BLaER1 (cell line): ENCODE measurements around the gene BBS7.

Experiments used
- H3K27ac ChIP-seq: shearing (Covaris generic); formaldehyde crosslinking; 2 replicates; pipeline ENCODE4 v1.8.1; 2022
- H3K27me3 ChIP-seq: shearing (Covaris generic); formaldehyde crosslinking; 2 replicates; pipeline ENCODE4 v1.8.1; 2022
- H3K36me3 ChIP-seq: shearing (Covaris generic); formaldehyde crosslinking; 2 replicates; pipeline ENCODE4 v1.8.1; 2022
- H3K4me1 ChIP-seq: shearing (Covaris generic); formaldehyde crosslinking; 2 replicates; pipeline ENCODE4 v1.8.1; 2022
- H3K4me2 ChIP-seq: shearing (Covaris generic); formaldehyde crosslinking; 2 replicates; pipeline ENCODE4 v1.8.1; 2022
- H3K4me3 ChIP-seq: shearing (Covaris generic); formaldehyde crosslinking; 2 replicates; pipeline ENCODE4 v1.8.1; 2022
- H3K9ac ChIP-seq: shearing (Covaris generic); formaldehyde crosslinking; 2 replicates; pipeline ENCODE4 v1.8.1; 2022
- H3K9me3 ChIP-seq: shearing (Covaris generic); formaldehyde crosslinking; 2 replicates; pipeline ENCODE4 v1.8.1; 2022
- H4K20me1 ChIP-seq: shearing (Covaris generic); formaldehyde crosslinking; 2 replicates; pipeline ENCODE4 v1.8.1; 2022
- Cebpa-rat ChIP-seq: shearing (Covaris generic); IDR thresholded peaks from 2 replicates; pipeline ENCODE4 v1.8.1; 2022

Gene BBS7

DNA sequence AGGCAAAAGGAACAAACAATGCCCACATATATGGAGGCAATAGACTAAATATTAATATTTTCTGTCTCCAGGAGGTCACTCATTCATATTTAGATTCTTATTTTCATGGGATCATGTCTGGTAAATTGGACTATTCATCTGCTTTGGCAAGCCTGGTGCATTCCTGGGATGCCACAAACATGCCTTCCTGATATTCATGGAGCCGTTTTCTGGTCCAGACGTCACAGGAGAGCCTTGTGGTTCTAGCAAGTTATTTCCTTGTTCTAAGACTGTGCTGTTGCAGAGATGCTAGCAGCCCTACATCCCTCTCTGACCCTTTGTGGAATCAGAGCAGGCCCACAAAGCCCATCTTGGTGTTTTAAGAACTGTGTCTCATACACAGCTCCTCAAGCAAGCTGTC is 85.3 kb downstream of the BBS7 start:
- H4K20me1 ChIP-seq: no peaks in the 10 kb centered on the region
- no peak overlapping the region for H3K9ac ChIP-seq
- H3K36me3 ChIP-seq: no peaks in the 10 kb centered on the region
- no peak overlapping the region for H3K4me2 ChIP-seq
- no peaks in the 10 kb centered on the region for H3K4me1 ChIP-seq
- H3K9me3 ChIP-seq: no peaks in the 10 kb centered on the region
- H3K27ac ChIP-seq: no peak overlapping the region
- no peaks in the 10 kb centered on the region for H3K27me3 ChIP-seq
- H3K4me3 ChIP-seq: no peak overlapping the region
- no peak for TF ChIP-seq Cebpa-rat

DNA sequence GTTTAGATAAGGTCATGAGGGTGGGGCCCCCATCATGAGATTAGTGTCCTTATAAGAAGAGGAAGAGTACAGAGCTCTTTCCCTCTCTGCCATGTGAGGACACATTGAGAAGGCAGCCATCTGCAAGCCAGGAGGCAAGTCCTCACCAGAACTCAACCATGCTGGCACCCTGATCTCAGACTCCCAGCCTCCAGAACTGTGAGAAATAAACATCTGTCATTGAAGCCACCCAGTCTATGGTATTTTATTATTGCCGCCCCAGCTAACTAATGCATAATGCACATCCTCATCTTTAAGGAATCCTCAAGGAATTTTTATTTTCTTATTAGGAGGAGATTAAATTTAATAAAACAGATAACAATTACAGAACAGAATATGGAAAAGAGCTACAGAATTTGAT is 85.9 kb downstream of the BBS7 start:
- H3K4me3 ChIP-seq: no peak overlapping the region
- no peaks in the 10 kb centered on the region for H3K36me3 ChIP-seq
- no peaks in the 10 kb centered on the region for H3K27me3 ChIP-seq
- no peaks in the 10 kb centered on the region for H3K9me3 ChIP-seq
- no peak for TF ChIP-seq Cebpa-rat
- no peak overlapping the region for H3K4me2 ChIP-seq
- H3K27ac ChIP-seq: no peak overlapping the region
- H3K4me1 ChIP-seq: no peaks in the 10 kb centered on the region
- H4K20me1 ChIP-seq: no peaks in the 10 kb centered on the region
- H3K9ac ChIP-seq: no peak overlapping the region

DNA sequence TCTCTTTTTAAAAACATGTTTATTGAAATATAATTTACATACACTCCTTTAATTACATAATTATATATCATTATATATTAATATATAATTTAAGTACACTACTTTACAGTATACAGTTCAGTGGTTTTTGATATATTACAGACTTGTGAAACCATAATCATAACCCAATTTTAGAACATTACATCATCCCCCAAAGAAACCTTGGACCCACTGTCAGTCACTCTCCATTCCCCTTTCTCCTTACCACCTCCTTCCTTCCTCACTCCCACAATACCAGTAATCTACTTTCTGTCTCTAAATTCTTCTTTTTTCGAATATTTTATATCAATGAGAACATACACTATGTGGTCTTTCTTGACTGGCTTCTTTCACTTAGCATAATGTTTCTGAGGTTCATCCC is 87.1 kb downstream of the BBS7 start:
- Histone ChIP-seq H3K27me3 (no peaks in the 10 kb centered on the region), H3K9me3 (no peaks in the 10 kb centered on the region), H4K20me1 (no peaks in the 10 kb centered on the region), H3K27ac (no peak overlapping the region), H3K36me3 (no peaks in the 10 kb centered on the region), H3K4me3 (no peak overlapping the region), H3K4me1 (peaks cover 1% of the 10 kb centered on the region), H3K4me2 (no peak overlapping the region), H3K9ac (no peak overlapping the region)
- no peak for TF ChIP-seq Cebpa-rat

DNA sequence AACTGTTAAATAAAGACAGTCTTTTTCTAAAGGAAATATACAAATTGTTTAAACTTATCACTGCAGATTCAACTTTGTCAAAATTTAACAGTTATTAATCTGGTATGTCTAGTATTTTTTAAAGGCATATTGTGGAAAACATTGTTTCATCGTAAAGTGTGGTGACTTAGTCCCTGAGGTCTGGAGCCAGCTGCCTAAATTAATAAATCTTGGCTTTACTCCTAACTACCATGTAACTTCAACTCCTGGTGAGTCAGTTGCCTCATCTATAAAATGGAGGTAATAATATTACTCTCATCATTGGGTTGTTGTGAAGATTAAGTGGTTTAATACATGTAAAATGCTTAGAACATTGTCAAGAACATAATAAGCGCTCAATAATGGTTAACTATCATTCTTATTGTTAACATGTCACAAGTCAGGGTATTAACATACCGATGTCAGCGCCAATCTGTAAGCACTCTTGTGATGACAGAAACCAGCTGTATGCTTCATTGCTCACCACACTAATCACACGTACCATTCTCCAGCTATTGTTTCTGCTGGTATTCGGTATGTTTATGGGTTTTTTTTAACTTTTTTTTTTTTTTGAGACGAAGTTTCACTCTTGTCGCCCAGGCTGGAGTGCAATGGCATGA is 91.2 kb downstream of the BBS7 start:
- no peaks in the 10 kb centered on the region for H3K27me3 ChIP-seq
- peaks cover 12% of the 10 kb centered on the region for H3K4me1 ChIP-seq
- no peaks in the 10 kb centered on the region for H3K9me3 ChIP-seq
- H3K4me2 ChIP-seq: no peak overlapping the region
- no peak overlapping the region for H3K4me3 ChIP-seq
- no peaks in the 10 kb centered on the region for H4K20me1 ChIP-seq
- no peak overlapping the region for H3K27ac ChIP-seq
- no peaks in the 10 kb centered on the region for H3K36me3 ChIP-seq
- H3K9ac ChIP-seq: no peak overlapping the region
- TF ChIP-seq Cebpa-rat: no peak

DNA sequence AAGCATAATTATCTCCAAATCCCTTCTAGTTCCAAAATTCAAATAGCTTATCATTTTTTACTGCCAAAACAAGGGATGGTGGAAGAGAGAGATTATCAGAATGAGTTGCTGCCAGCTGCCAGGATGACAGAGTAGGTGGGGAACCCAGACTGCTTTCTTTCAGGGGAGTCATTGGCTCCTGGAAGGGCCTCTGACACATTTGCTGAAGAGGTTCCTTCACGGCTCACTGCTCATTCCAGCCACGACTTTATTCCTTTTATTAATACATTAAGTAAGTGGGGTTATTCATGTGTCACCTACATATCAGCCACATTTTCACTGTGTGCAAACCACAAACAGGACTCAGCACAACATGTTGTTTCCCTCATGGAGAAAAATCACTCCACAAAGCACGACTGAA is 92.6 kb downstream of the BBS7 start:
- TF ChIP-seq Cebpa-rat: no peak
- Histone ChIP-seq H3K27ac (no peak overlapping the region), H3K9me3 (no peaks in the 10 kb centered on the region), H4K20me1 (no peaks in the 10 kb centered on the region), H3K9ac (no peak overlapping the region), H3K4me3 (no peak overlapping the region), H3K27me3 (no peaks in the 10 kb centered on the region), H3K4me2 (peak overlapping the region; percentile 33), H3K36me3 (no peaks in the 10 kb centered on the region), H3K4me1 (peaks cover 12% of the 10 kb centered on the region)

DNA sequence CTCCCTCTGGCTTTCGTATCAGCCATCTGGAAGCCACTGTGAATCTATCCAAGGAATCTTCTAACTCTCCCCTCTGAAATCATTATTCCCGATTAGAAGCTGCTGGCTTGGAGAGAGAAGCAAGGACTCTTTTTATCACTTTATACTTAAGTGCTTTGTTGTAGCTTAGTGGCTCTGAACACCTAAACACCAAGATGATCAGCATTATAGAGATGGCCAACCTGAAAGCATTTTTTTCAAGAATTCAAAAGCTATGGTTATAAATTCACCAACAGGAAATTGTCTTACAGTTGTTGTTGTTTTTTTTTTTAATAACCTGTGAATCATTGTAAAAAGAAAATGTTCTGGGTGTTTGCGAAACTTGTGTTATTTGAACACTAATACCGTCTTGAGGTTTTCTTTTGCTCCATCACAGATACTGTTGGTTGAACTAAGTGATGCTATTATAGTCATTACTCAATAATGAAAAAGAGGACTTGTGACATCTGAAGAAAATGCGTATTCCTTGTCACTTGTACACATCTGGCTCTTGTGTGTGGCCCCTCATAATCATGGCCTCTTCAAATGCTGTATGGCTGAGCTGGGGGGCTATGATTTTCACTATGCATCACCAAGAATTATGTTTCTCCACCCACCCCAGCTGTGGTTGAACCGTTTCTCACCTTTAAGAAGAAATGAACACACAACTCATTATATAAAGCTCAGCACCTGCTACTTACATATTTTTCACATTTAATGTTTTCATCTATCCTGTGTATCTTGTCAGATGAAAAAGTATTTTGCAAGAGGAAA is 93.5 kb downstream of the BBS7 start:
- Histone ChIP-seq H4K20me1 (no peaks in the 10 kb centered on the region), H3K4me1 (peaks cover 12% of the 10 kb centered on the region), H3K9me3 (no peaks in the 10 kb centered on the region), H3K4me3 (no peak overlapping the region), H3K27ac (no peak overlapping the region), H3K9ac (no peak overlapping the region), H3K27me3 (no peaks in the 10 kb centered on the region), H3K4me2 (no peak overlapping the region), H3K36me3 (no peaks in the 10 kb centered on the region)
- no peak for TF ChIP-seq Cebpa-rat
